Caco-2 (cell line): ENCODE data around the gene OLIG2. TPM values are rescaled to one million over a fixed set of nuclear protein-coding genes. Genes with fewer than 3 reads are reported as not detected.

Experiments
- BruUV-seq: library from RNA; stranded (reverse); fragments of 400-500 nt; replicated peaks from 2 replicates; lab custom pipeline; 2021; lab: Mats Ljungman, UMichigan
- CTCF ChIA-PET: fragments of 300-600 bp; sonication (Branson Sonifier 250); formaldehyde crosslinking; loops from one replicate; lab custom pipeline; 2022; ENCODE audit warnings: antibody characterized with exemption; lab: Charles Lee
- POLR2A ChIA-PET: fragments of 300-600 bp; sonication (Branson Sonifier 250); formaldehyde crosslinking; loops from one replicate; lab custom pipeline; 2022; ENCODE audit warnings: antibody characterized with exemption; lab: Charles Lee
- DNase-seq, 2 experiments: peaks; one replicate each; pipeline versions ENCODE4 v3.0.0 to v3.0.0-alpha.2; 2020 to 2022
- H3K27me3 ChIP-seq: replicated peaks from 2 replicates; pipeline ENCODE4 v1.6.0; 2011; ENCODE audit warnings: low read length; ENCODE audit not compliant: control insufficient read depth, insufficient read depth
- H3K36me3 ChIP-seq: 2 replicates; pipeline ENCODE4 v1.5.1; 2011; ENCODE audit warnings: low read length; ENCODE audit not compliant: control insufficient read depth, insufficient read depth
- H3K4me1 ChIP-seq: fragments of 250-450 bp; sonication (Bioruptor Pico); 2 replicates; pipeline ENCODE4 v1.5.1; 2020; ENCODE audit warnings: mild to moderate bottlenecking
- H3K4me3 ChIP-seq: 2 replicates; pipeline ENCODE4 v1.5.1; 2011; ENCODE audit warnings: low read depth, mild to moderate bottlenecking, control low read depth, low read length
- H3K9me3 ChIP-seq: fragments of 250-450 bp; sonication (Bioruptor Pico); 2 replicates; pipeline ENCODE4 v1.5.1; 2020; ENCODE audit warnings: mild to moderate bottlenecking, moderate library complexity
- H3K27ac Mint-ChIP-seq: one replicate; pipeline ENCODE4 v1.8.0; 2022; ENCODE audit warnings: mixed read lengths; ENCODE audit not compliant: unreplicated experiment
- H3K27me3 Mint-ChIP-seq: one replicate; pipeline ENCODE4 v1.8.0; 2022; ENCODE audit warnings: mixed read lengths; ENCODE audit not compliant: insufficient read depth, unreplicated experiment
- H3K36me3 Mint-ChIP-seq: one replicate; pipeline ENCODE4 v1.8.0; 2022; ENCODE audit warnings: mild to moderate bottlenecking, mixed read lengths; ENCODE audit not compliant: insufficient read depth, unreplicated experiment
- H3K4me1 Mint-ChIP-seq: one replicate; pipeline ENCODE4 v1.8.0; 2022; ENCODE audit warnings: low read depth, mixed read lengths; ENCODE audit not compliant: unreplicated experiment
- H3K4me3 Mint-ChIP-seq: one replicate; pipeline ENCODE4 v1.8.0; 2022; ENCODE audit warnings: mild to moderate bottlenecking, moderate library complexity, mixed read lengths; ENCODE audit not compliant: unreplicated experiment
- H3K9me3 Mint-ChIP-seq: one replicate; pipeline ENCODE4 v1.8.0; 2022; ENCODE audit warnings: mixed read lengths; ENCODE audit not compliant: unreplicated experiment
- CTCF ChIP-seq, 2 experiments: fragments of 200-600 bp in 1 of 2; IDR thresholded peaks; 1 replicate in 1 of 2; 2 replicates in 1 of 2; pipeline versions ENCODE4 v1.5.1 to v1.8.0; 2011 to 2022; ENCODE audit warnings: antibody characterized with exemption in 1 of 2, control low read depth in 1 of 2, inconsistent platforms in 1 of 2, low read depth in 1 of 2, low read length in 1 of 2, mild to moderate bottlenecking in 1 of 2, moderate library complexity in 1 of 2; ENCODE audit not compliant: insufficient read depth in 1 of 2, severe bottlenecking in 1 of 2, unreplicated experiment in 1 of 2
- intact Hi-C: fragments of 100-400 bp; cut with micrococcal nuclease; formaldehyde crosslinking; loops from one replicate; pipeline ENCODE4 v1.10.0; 2022; ENCODE audit not compliant: unreplicated experiment
- total RNA-seq: library from RNA; stranded (reverse); gene quantifications from 2 replicates; pipeline ENCODE4 v1.2.3, GENCODE V29; 2022

OLIG2 gene
- total RNA-seq, 1 experiment from 2014 or later, result not detected

- TF ChIP-seq CTCF (IDR thresholded peaks at IDR 0.05; ENCODE audit: insufficient read depth in 1 of 2, low read depth in 1 of 2, low read length in 1 of 2, severe bottlenecking in 1 of 2, unreplicated experiment in 1 of 2), result no peak
- H3K9me3 ChIP-seq, result no peaks in the 10 kb centered on the region
- Mint-ChIP-seq H3K27ac (no peak overlapping the region), H3K27me3 (peaks cover 29% of the 10 kb centered on the region), H3K9me3 (no peaks in the 10 kb centered on the region), H3K4me1 (no peaks in the 10 kb centered on the region), H3K4me3 (no peak overlapping the region), H3K36me3 (no peaks in the 10 kb centered on the region)
- POLR2A ChIA-PET, result no interaction called here
- H3K4me3 ChIP-seq, result no peak overlapping the region
- DNase-seq, result no peak
- no peaks in the 10 kb centered on the region for H3K4me1 ChIP-seq
- CTCF ChIA-PET, result no interaction called here
- H3K36me3 ChIP-seq, result no peaks in the 10 kb centered on the region
- peaks cover 2% of the 10 kb centered on the region for H3K27me3 ChIP-seq
- intact Hi-C loops, result no loop called here
- no TSS peak for BruUV-seq
These were observed 32.8 kb downstream of the OLIG2 start for GRCh38 chr21:33058527-33058926.

DNA sequence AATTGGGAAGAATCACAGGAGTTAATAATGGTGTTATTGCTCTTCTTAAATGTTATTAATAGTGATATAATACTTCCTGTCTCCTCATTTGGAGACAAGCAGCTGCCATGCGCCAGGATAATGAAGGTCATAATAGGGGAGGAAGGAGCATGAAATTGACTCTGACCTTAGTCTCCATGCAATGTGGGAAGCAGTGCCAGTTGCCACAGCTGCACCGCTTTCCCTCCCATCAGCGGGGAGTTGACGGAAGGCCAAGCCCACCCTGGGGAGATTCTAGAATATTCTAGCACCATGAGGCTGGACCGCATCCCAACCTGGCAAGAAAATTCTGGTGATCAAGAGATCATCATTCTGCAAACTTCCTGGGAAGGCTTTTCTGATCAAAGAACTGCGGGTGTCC, 33.2 kb downstream of the OLIG2 start:
- Mint-ChIP-seq H3K36me3 (no peaks in the 10 kb centered on the region), H3K9me3 (no peaks in the 10 kb centered on the region), H3K4me3 (no peak overlapping the region), H3K27me3 (peaks cover 29% of the 10 kb centered on the region), H3K4me1 (no peaks in the 10 kb centered on the region), H3K27ac (no peak overlapping the region)
- TF ChIP-seq CTCF (IDR thresholded peaks at IDR 0.05; ENCODE audit: insufficient read depth in 1 of 2, low read depth in 1 of 2, low read length in 1 of 2, severe bottlenecking in 1 of 2, unreplicated experiment in 1 of 2), result no peak
- Histone ChIP-seq H3K4me3 (no peak overlapping the region), H3K9me3 (no peaks in the 10 kb centered on the region), H3K36me3 (no peaks in the 10 kb centered on the region), H3K4me1 (no peaks in the 10 kb centered on the region), H3K27me3 (peaks cover 2% of the 10 kb centered on the region)
- POLR2A ChIA-PET, result no interaction called here
- no peak for DNase-seq
- BruUV-seq, result no TSS peak
- intact Hi-C loops, result no loop called here
- CTCF ChIA-PET, result no interaction called here

- H3K4me3 Mint-ChIP-seq, result no peak overlapping the region
- H3K4me1 Mint-ChIP-seq, result no peaks in the 10 kb centered on the region
- H3K27me3 Mint-ChIP-seq, result peaks cover 30% of the 10 kb centered on the region
- intact Hi-C loops, result no loop called here
- Histone ChIP-seq H3K36me3 (no peaks in the 10 kb centered on the region), H3K9me3 (no peaks in the 10 kb centered on the region), H3K4me3 (no peak overlapping the region), H3K4me1 (no peaks in the 10 kb centered on the region), H3K27me3 (peaks cover 2% of the 10 kb centered on the region)
- ChIA-PET POLR2A (no interaction called here), CTCF (no interaction called here)
- BruUV-seq, result no TSS peak
- DNase-seq, result no peak
- H3K27ac Mint-ChIP-seq, result no peak overlapping the region
- H3K36me3 Mint-ChIP-seq, result no peaks in the 10 kb centered on the region
- TF ChIP-seq CTCF (IDR thresholded peaks at IDR 0.05; ENCODE audit: insufficient read depth in 1 of 2, low read depth in 1 of 2, low read length in 1 of 2, severe bottlenecking in 1 of 2, unreplicated experiment in 1 of 2), result no peak
- H3K9me3 Mint-ChIP-seq, result no peaks in the 10 kb centered on the region
These were observed 33.7 kb downstream of the OLIG2 start for GRCh38 chr21:33059380-33059841.
